ENCODE measurements around the gene ARHGAP31.

The ARHGAP31 gene

GRCh38 chr3:119294696-119295671, 801 bp downstream of the ARHGAP31 start:
- no peaks in the 10 kb centered on the region for H4K20me1 ChIP-seq (ENCODE audit: insufficient read depth, low read length)
- H3K9me2 ChIP-seq (ENCODE audit: low read depth, low read length), result no peaks in the 10 kb centered on the region
- peaks cover 23% of the 10 kb centered on the region for H3K4me1 ChIP-seq (ENCODE audit: insufficient read depth, low read length, severe bottlenecking)
- no peak overlapping the region for H2AFZ ChIP-seq (ENCODE audit: low read length)
- no peak overlapping the region for H3K27ac ChIP-seq (ENCODE audit: low read depth, low read length, poor library complexity, severe bottlenecking)
- no peak for TF ChIP-seq CTCF (IDR thresholded peaks at IDR 0.05; ENCODE audit: low read length)
- no peak for TF ChIP-seq EZH2 (IDR thresholded peaks at IDR 0.05; ENCODE audit: borderline replicate concordance, low read length)
- H3K4me2 ChIP-seq (ENCODE audit: low read length), result peak overlapping the region; percentile 73
- no peaks in the 10 kb centered on the region for H3K79me2 ChIP-seq (ENCODE audit: insufficient read depth, low read length)
- H3K27me3 ChIP-seq (ENCODE audit: insufficient read depth, low read length), result no peaks in the 10 kb centered on the region
- peak overlapping the region; percentile 55 for H3K4me3 ChIP-seq (ENCODE audit: low read depth, low read length, poor library complexity, severe bottlenecking)
- no peaks in the 10 kb centered on the region for H3K9me3 ChIP-seq (ENCODE audit: low read length)
- H3K9ac ChIP-seq (ENCODE audit: low read length), result peak overlapping the region; percentile 35; the same call in 1 of the 2 replicates
- H3F3A ChIP-seq (ENCODE audit: insufficient read depth, low read length), result no peaks in the 10 kb centered on the region
- H3K36me3 ChIP-seq (ENCODE audit: insufficient read depth, low read length), result no peaks in the 10 kb centered on the region

- no peak overlapping the region for H3K4me3 ChIP-seq (ENCODE audit: low read depth, low read length, poor library complexity, severe bottlenecking)
- H3K9me3 ChIP-seq (ENCODE audit: low read length), result no peaks in the 10 kb centered on the region
- no peak overlapping the region for H3K4me2 ChIP-seq (ENCODE audit: low read length)
- no peaks in the 10 kb centered on the region for H4K20me1 ChIP-seq (ENCODE audit: insufficient read depth, low read length)
- no peak for TF ChIP-seq EZH2 (IDR thresholded peaks at IDR 0.05; ENCODE audit: borderline replicate concordance, low read length)
- TF ChIP-seq CTCF (IDR thresholded peaks at IDR 0.05; ENCODE audit: low read length), result no peak
- no peaks in the 10 kb centered on the region for H3K9me2 ChIP-seq (ENCODE audit: low read depth, low read length)
- no peaks in the 10 kb centered on the region for H3K79me2 ChIP-seq (ENCODE audit: insufficient read depth, low read length)
- no peak overlapping the region for H3K9ac ChIP-seq (ENCODE audit: low read length)
- H3K27ac ChIP-seq (ENCODE audit: low read depth, low read length, poor library complexity, severe bottlenecking), result no peak overlapping the region
- H2AFZ ChIP-seq (ENCODE audit: low read length), result no peak overlapping the region
- peaks cover 23% of the 10 kb centered on the region for H3K4me1 ChIP-seq (ENCODE audit: insufficient read depth, low read length, severe bottlenecking)
- H3F3A ChIP-seq (ENCODE audit: insufficient read depth, low read length), result no peaks in the 10 kb centered on the region
- no peaks in the 10 kb centered on the region for H3K36me3 ChIP-seq (ENCODE audit: insufficient read depth, low read length)
- H3K27me3 ChIP-seq (ENCODE audit: insufficient read depth, low read length), result no peaks in the 10 kb centered on the region
Observed at GRCh38 chr3:119295816-119296726, 1.9 kb downstream of the ARHGAP31 start.

GRCh38 chr3:119296727-119297122, 2.5 kb downstream of the ARHGAP31 start:
- no peaks in the 10 kb centered on the region for H3K9me3 ChIP-seq (ENCODE audit: low read length)
- no peak for TF ChIP-seq CTCF (IDR thresholded peaks at IDR 0.05; ENCODE audit: low read length)
- no peak for TF ChIP-seq EZH2 (IDR thresholded peaks at IDR 0.05; ENCODE audit: borderline replicate concordance, low read length)
- H3K27ac ChIP-seq (ENCODE audit: low read depth, low read length, poor library complexity, severe bottlenecking), result no peak overlapping the region
- H3K4me1 ChIP-seq (ENCODE audit: insufficient read depth, low read length, severe bottlenecking), result peaks cover 23% of the 10 kb centered on the region
- no peak overlapping the region for H2AFZ ChIP-seq (ENCODE audit: low read length)
- no peaks in the 10 kb centered on the region for H3K27me3 ChIP-seq (ENCODE audit: insufficient read depth, low read length)
- no peaks in the 10 kb centered on the region for H3K9me2 ChIP-seq (ENCODE audit: low read depth, low read length)
- H3K79me2 ChIP-seq (ENCODE audit: insufficient read depth, low read length), result no peaks in the 10 kb centered on the region
- H3K4me3 ChIP-seq (ENCODE audit: low read depth, low read length, poor library complexity, severe bottlenecking), result no peak overlapping the region
- H3K36me3 ChIP-seq (ENCODE audit: insufficient read depth, low read length), result no peaks in the 10 kb centered on the region
- no peaks in the 10 kb centered on the region for H3F3A ChIP-seq (ENCODE audit: insufficient read depth, low read length)
- H4K20me1 ChIP-seq (ENCODE audit: insufficient read depth, low read length), result no peaks in the 10 kb centered on the region
- H3K4me2 ChIP-seq (ENCODE audit: low read length), result no peak overlapping the region
- H3K9ac ChIP-seq (ENCODE audit: low read length), result no peak overlapping the region
